Posterior cingulate gyrus (tissue), 11 donors: ENCODE results near the gene OSBPL5.
"Not testable (repeated sequence)": the region's sequence is repeated elsewhere in the genome, so short reads cannot be mapped to it uniquely, and the experiment has no call there.

ENCODE experiments used
- DNase-seq, 10 donors: peaks; one replicate each; pipeline versions ENCODE4 v3.0.0 to v3.0.0-alpha.2; 2020 to 2021; ENCODE audit warnings: mixed read lengths in 3 of 10
- intact Hi-C: fragments of 100-400 bp; cut with DNase I; formaldehyde crosslinking; loops from one replicate; pipeline ENCODE4 v1.15.1; 2023

Gene OSBPL5

GRCh38 chr11:3080733-3081385 is 84.3 kb downstream of the OSBPL5 start:
- intact Hi-C loops: no loop called here
- DNase-seq: peak in 2 of 10 donors; percentile 47 to 66

GRCh38 chr11:3080104-3080503 is 85.0 kb downstream of the OSBPL5 start:
- intact Hi-C loops: no loop called here
- no peak for DNase-seq

- intact Hi-C loops: no loop called here
- DNase-seq: peak in 2 of 10 donors; percentile 38 to 55
These were observed 87.2 kb downstream of the OSBPL5 start for GRCh38 chr11:3077846-3078440.

- intact Hi-C loops: no loop called here
- DNase-seq: peak in 2 of 10 donors; percentile 39 to 44
These were observed 87.8 kb downstream of the OSBPL5 start for GRCh38 chr11:3077189-3077836.

GRCh38 chr11:3074912-3075589 is 90.1 kb downstream of the OSBPL5 start:
- intact Hi-C loops: no loop called here
- peak in 2 of 10 donors; percentile 53 to 65 for DNase-seq

- no peak for DNase-seq
- intact Hi-C loops: no loop called here
These were observed 92.1 kb downstream of the OSBPL5 start for GRCh38 chr11:3073029-3073435.

- intact Hi-C loops: no loop called here
- peak in 2 of 10 donors; percentile 8 to 11 for DNase-seq
These were observed 95.7 kb downstream of the OSBPL5 start for GRCh38 chr11:3069425-3069824.

- intact Hi-C loops: not testable (repeated sequence)
- peak in 2 of 10 donors; percentile 9 to 31 for DNase-seq
These were observed 98.8 kb downstream of the OSBPL5 start for GRCh38 chr11:3066308-3066707.

GRCh38 chr11:3064709-3065108 is 100.4 kb downstream of the OSBPL5 start:
- intact Hi-C loops, DNase-seq: not testable (repeated sequence)

- DNase-seq: peak in 2 of 10 donors; percentile 6 to 35
- intact Hi-C loops: not testable (repeated sequence)
These were observed 101.2 kb downstream of the OSBPL5 start for GRCh38 chr11:3063876-3064275.

- intact Hi-C loops: not testable (repeated sequence)
These were observed 101.7 kb downstream of the OSBPL5 start for GRCh38 chr11:3063432-3063831.

GRCh38 chr11:3060436-3061025 is 104.6 kb downstream of the OSBPL5 start:
- DNase-seq: peak in 2 of 10 donors; percentile 49 to 75
- intact Hi-C loops: no loop called here

More at GRCh38 chr11:3063432-3063831, 101.7 kb downstream of the OSBPL5 start:
- DNase-seq: not testable (repeated sequence)

- DNase-seq: peak in 2 of 10 donors; percentile 69 to 80
- intact Hi-C loops: loop anchor here (10.0 kb wide), 1 partner anchor 106 kb away; the partner anchor contains the start of gene OSBPL5
These were observed 106.1 kb downstream of the OSBPL5 start for GRCh38 chr11:3058753-3059664.

- intact Hi-C loops: loop anchor here (10.0 kb wide), 1 partner anchor 107 kb away; the partner anchor contains the start of gene OSBPL5
- peak; percentile 93 to 100 (median 97) for DNase-seq
These were observed 107.8 kb downstream of the OSBPL5 start, which contains the start of gene CARS1 for GRCh38 chr11:3057069-3057963. Gene CARS1 (minus strand): TSS chr11:3057423. CDS start chr11:3057367, 56 bp downstream.

- intact Hi-C loops: loop anchor here (10.0 kb wide), 1 partner anchor 108 kb away; the partner anchor contains the start of gene OSBPL5
- DNase-seq: no peak
These were observed 108.6 kb downstream of the OSBPL5 start for GRCh38 chr11:3056296-3057068.

GRCh38 chr11:3055891-3056290 is 109.2 kb downstream of the OSBPL5 start:
- DNase-seq: peak in 2 of 10 donors; percentile 40 to 58
- intact Hi-C loops: loop anchor here (10.0 kb wide), 1 partner anchor 109 kb away; the partner anchor contains the start of gene OSBPL5

- peak in 1 of 10 donors; percentile 47 for DNase-seq
These were observed 112.5 kb downstream of the OSBPL5 start for GRCh38 chr11:3052567-3052966.

More at GRCh38 chr11:3052567-3052966, 112.5 kb downstream of the OSBPL5 start:
- intact Hi-C loops: loop anchor here (5.0 to 10.0 kb wide), 2 partner anchors 40 to 112 kb away; partner anchors contain the start of gene OSBPL5
